HEK293 (cell line): Measurements from ENCODE around the gene WWOX.

ENCODE experiments used
- CTCF ChIA-PET: fragments of 350-600 bp; formaldehyde crosslinking; extraction: SDS; loops from one replicate; lab custom pipeline; 2021; ENCODE audit warnings: antibody characterized with exemption; lab: Yijun Ruan, JAX
- POLR2A ChIA-PET: fragments of 300-600 bp; formaldehyde crosslinking; extraction: SDS; loops from one replicate; lab custom pipeline; 2020; ENCODE audit warnings: antibody characterized with exemption, inconsistent platforms; lab: Yijun Ruan, JAX
- H3K27ac ChIP-seq: fragments of 200-500 bp; sonication (Bioruptor generic); 2 replicates; pipeline ENCODE4 v1.5.1; 2014; ENCODE audit warnings: low read depth, low read length, control low read depth, inconsistent platforms; ENCODE audit errors: extremely low read depth
- H3K36me3 ChIP-seq, 2 experiments: fragments of 200-500 bp in 1 of 2; sonication (Bioruptor generic) in 1 of 2; 1 replicate in 1 of 2; 2 replicates in 1 of 2; pipeline ENCODE4 v1.5.1; 2014 to 2017; ENCODE audit warnings: inconsistent platforms in 2 of 2, low read length in 2 of 2; ENCODE audit not compliant: control insufficient read depth in 2 of 2, insufficient read depth in 1 of 2
- H3K4me1 ChIP-seq: fragments of 200-500 bp; sonication (Bioruptor generic); 2 replicates; pipeline ENCODE4 v1.5.1; 2014; ENCODE audit warnings: mild to moderate bottlenecking, low read length, inconsistent platforms; ENCODE audit not compliant: control insufficient read depth, insufficient read depth
- H3K4me3 ChIP-seq: 2 replicates; pipeline ENCODE4 v1.5.1; 2011; ENCODE audit warnings: low read depth, mild to moderate bottlenecking, control low read depth, low read length, moderate library complexity
- H3K9me3 ChIP-seq: fragments of 200-500 bp; sonication (Bioruptor generic); 2 replicates; pipeline ENCODE4 v1.5.1; 2014; ENCODE audit warnings: low read depth, low read length, inconsistent platforms; ENCODE audit not compliant: control insufficient read depth, insufficient read depth
- ELK4 ChIP-seq: IDR thresholded peaks from 2 replicates; pipeline ENCODE4 v1.6.1; 2011; ENCODE audit warnings: mild to moderate bottlenecking, low read depth, low read length, borderline replicate concordance
- HOXA7 ChIP-seq: sonication (generic); formaldehyde crosslinking; IDR thresholded peaks from 2 replicates; pipeline ENCODE4 v1.8.1; 2022; ENCODE audit warnings: missing genetic modification reagents, borderline replicate concordance
- KLF8 ChIP-seq: fragments of 450-650 bp; formaldehyde crosslinking; IDR thresholded peaks from 2 replicates; pipeline ENCODE4 v1.5.1; 2016; ENCODE audit warnings: missing biosample characterization, missing genetic modification characterization
- REPIN1 ChIP-seq: fragments of 450-650 bp; formaldehyde crosslinking; IDR thresholded peaks from 2 replicates; pipeline ENCODE4 v1.5.1; 2017; ENCODE audit warnings: missing biosample characterization, missing genetic modification characterization, low read depth
- SCRT2 ChIP-seq: fragments of 450-650 bp; formaldehyde crosslinking; IDR thresholded peaks from 2 replicates; pipeline ENCODE4 v1.5.1; 2016; ENCODE audit warnings: missing biosample characterization, missing genetic modification characterization
- YY2 ChIP-seq: fragments of 450-650 bp; formaldehyde crosslinking; IDR thresholded peaks from 2 replicates; pipeline ENCODE4 v1.5.1; 2016; ENCODE audit warnings: missing biosample characterization, missing genetic modification characterization
- ZBTB7A ChIP-seq: fragments of 450-650 bp; formaldehyde crosslinking; IDR thresholded peaks from 2 replicates; pipeline ENCODE4 v1.5.1; 2016; ENCODE audit warnings: low read depth, missing biosample characterization, missing genetic modification characterization
- ZFP3 ChIP-seq: fragments of 450-650 bp; formaldehyde crosslinking; IDR thresholded peaks from 2 replicates; pipeline ENCODE4 v1.5.1; 2016; ENCODE audit warnings: low read depth, missing biosample characterization, missing genetic modification characterization
- ZIC2 ChIP-seq: fragments of 450-650 bp; formaldehyde crosslinking; IDR thresholded peaks from 2 replicates; pipeline ENCODE4 v1.5.1; 2016; ENCODE audit warnings: missing biosample characterization, missing genetic modification characterization
- ZNF175 ChIP-seq: fragments of 450-650 bp; formaldehyde crosslinking; IDR thresholded peaks from 2 replicates; pipeline ENCODE4 v1.5.1; 2016; ENCODE audit warnings: missing biosample characterization, missing genetic modification characterization
- ZNF239 ChIP-seq: fragments of 450-650 bp; formaldehyde crosslinking; IDR thresholded peaks from 2 replicates; pipeline ENCODE4 v1.5.1; 2016; ENCODE audit warnings: missing biosample characterization, missing genetic modification characterization
- ZNF341 ChIP-seq: fragments of 450-650 bp; formaldehyde crosslinking; IDR thresholded peaks from 2 replicates; pipeline ENCODE4; 2016; ENCODE audit warnings: low read depth, missing biosample characterization, missing genetic modification characterization
- ZNF366 ChIP-seq: fragments of 450-650 bp; formaldehyde crosslinking; conservative IDR thresholded peaks from 2 replicates; pipeline ENCODE4 v1.5.1; 2016; ENCODE audit warnings: missing biosample characterization, missing genetic modification characterization
- ZNF473 ChIP-seq: fragments of 450-650 bp; formaldehyde crosslinking; IDR thresholded peaks from 2 replicates; pipeline ENCODE4 v1.5.1; 2017; ENCODE audit warnings: missing biosample characterization, missing genetic modification characterization
- ZNF544 ChIP-seq: fragments of 450-650 bp; formaldehyde crosslinking; IDR thresholded peaks from 2 replicates; pipeline ENCODE4 v1.5.0; 2017; ENCODE audit warnings: missing biosample characterization, missing genetic modification characterization
- ZNF549 ChIP-seq: fragments of 450-650 bp; IDR thresholded peaks from 2 replicates; pipeline ENCODE4 v1.5.1; 2018; ENCODE audit warnings: missing biosample characterization, missing genetic modification characterization, mild to moderate bottlenecking, inconsistent platforms, moderate library complexity
- ZNF585B ChIP-seq: fragments of 450-650 bp; formaldehyde crosslinking; IDR thresholded peaks from 2 replicates; pipeline ENCODE4 v1.5.1; 2016; ENCODE audit warnings: missing biosample characterization, missing genetic modification characterization
- ZNF610 ChIP-seq: fragments of 450-650 bp; formaldehyde crosslinking; IDR thresholded peaks from 2 replicates; pipeline ENCODE4 v1.5.1; 2016; ENCODE audit warnings: missing biosample characterization, missing genetic modification characterization, borderline replicate concordance
- ZNF621 ChIP-seq: fragments of 450-650 bp; formaldehyde crosslinking; IDR thresholded peaks from 2 replicates; pipeline ENCODE4 v1.5.1; 2017; ENCODE audit warnings: missing biosample characterization, missing genetic modification characterization
- ZNF623 ChIP-seq: fragments of 450-650 bp; formaldehyde crosslinking; IDR thresholded peaks from 2 replicates; pipeline ENCODE4 v1.5.1; 2016; ENCODE audit warnings: missing biosample characterization, missing genetic modification characterization
- ZNF664 ChIP-seq: fragments of 450-650 bp; formaldehyde crosslinking; IDR thresholded peaks from 2 replicates; pipeline ENCODE4 v1.5.1; 2016; ENCODE audit warnings: missing biosample characterization, missing genetic modification characterization
- ZNF777 ChIP-seq: fragments of 450-650 bp; formaldehyde crosslinking; IDR thresholded peaks from 2 replicates; pipeline ENCODE4 v1.5.1; 2017; ENCODE audit warnings: missing biosample characterization, missing genetic modification characterization, borderline replicate concordance
- ZNF791 ChIP-seq: fragments of 450-650 bp; formaldehyde crosslinking; IDR thresholded peaks from 2 replicates; pipeline ENCODE4 v1.5.1; 2016; ENCODE audit warnings: missing biosample characterization, missing genetic modification characterization
- ZNF843 ChIP-seq: fragments of 450-650 bp; formaldehyde crosslinking; IDR thresholded peaks from 2 replicates; pipeline ENCODE4 v1.5.1; 2016; ENCODE audit warnings: missing biosample characterization, missing genetic modification characterization
- ZSCAN18 ChIP-seq: fragments of 450-650 bp; formaldehyde crosslinking; IDR thresholded peaks from 2 replicates; pipeline ENCODE4 v1.5.1; 2016; ENCODE audit warnings: missing biosample characterization, missing genetic modification characterization
- TF ChIP-seq, protein P1 (sequence below): fragments of 450-650 bp; formaldehyde crosslinking; IDR thresholded peaks from 2 replicates; pipeline ENCODE4 v1.5.1; 2016; ENCODE audit warnings: missing biosample characterization, missing genetic modification characterization, borderline replicate concordance

Gene WWOX

DNA sequence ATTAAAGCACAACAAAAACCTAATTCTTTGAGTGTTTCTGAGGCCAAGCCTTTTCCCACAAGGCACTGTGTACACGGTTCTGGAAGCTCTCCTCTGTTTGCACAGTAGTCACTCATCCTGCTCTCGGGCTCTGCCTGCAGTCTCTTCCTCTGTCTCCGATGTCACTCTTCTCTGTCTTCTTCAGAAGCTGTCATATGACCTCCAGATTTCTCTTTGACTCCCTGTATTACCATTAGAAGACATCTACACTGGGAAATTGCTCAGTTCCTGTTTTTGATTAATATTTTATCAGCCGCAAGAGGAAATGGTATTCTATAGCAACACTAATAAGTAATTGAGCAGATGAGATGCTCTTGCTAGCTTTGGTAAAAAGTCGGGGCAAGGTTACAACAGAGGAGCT lies 422.9 kb downstream of the WWOX start:
- TF ChIP-seq ZFP3 (tag by site-specific recombination) (no peak), KLF8 (tag by site-specific recombination) (no peak), ZNF610 (no peak), ZNF473 (tag by site-specific recombination) (no peak), ZNF623 (tag by site-specific recombination) (no peak), ZNF341 (no peak), ZNF366 (tag by site-specific recombination) (no peak), ZNF544 (tag by site-specific recombination) (no peak), YY2 (tag by site-specific recombination) (no peak), ZNF239 (no peak), ZNF664 (tag by site-specific recombination) (no peak), ZBTB7A (no peak)
- H3K36me3 ChIP-seq: no peaks in the 10 kb centered on the region
- H3K4me1 ChIP-seq: no peaks in the 10 kb centered on the region
- H3K9me3 ChIP-seq: no peaks in the 10 kb centered on the region
- H3K4me3 ChIP-seq: no peak overlapping the region
- CTCF ChIA-PET: no interaction called here
- POLR2A ChIA-PET: no interaction called here
- no peak overlapping the region for H3K27ac ChIP-seq

DNA sequence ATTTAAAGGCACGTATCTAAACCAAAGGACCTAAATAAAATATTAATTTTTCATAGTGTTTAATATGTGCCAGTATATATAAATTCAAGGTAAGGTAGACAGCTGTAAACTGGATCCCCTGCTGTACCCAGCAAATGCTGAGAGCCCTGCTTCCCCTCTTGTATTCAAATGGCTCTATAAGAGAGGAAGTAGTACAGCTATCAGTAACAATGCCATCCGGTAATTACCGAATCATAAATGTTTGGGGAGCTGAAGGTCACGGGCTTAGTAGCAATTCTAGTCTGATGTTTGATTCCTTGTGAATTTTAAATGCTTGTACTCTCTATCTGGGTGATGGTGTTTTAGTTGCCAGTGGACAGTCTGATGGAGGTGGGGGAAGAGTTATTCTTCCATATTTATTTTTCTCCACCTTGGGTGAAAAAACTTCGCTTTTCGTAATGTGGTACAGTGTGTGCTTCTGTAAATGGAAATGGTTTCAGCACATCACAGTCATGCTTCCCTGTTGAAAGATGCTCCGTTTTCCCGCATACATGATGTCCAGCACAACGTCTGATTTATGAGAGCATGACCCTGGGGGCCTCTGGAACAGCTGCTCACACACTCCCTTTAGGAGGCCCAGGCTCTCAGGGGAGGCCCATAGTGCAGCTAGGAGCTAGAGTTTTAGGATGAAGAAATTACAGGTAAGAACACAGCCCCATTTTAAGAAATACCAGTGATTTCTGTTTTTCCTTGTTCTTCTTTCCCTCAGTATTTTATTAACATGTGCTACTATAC lies 423.9 kb downstream of the WWOX start:
- H3K4me3 ChIP-seq: no peak overlapping the region
- TF ChIP-seq REPIN1 (tag by site-specific recombination) (no peak), ZNF843 (tag by site-specific recombination) (no peak), ELK4 (no peak), ZIC2 (tag by site-specific recombination) (no peak)
- TF ChIP-seq, all 188 proteins: peak for 0
- Histone ChIP-seq H3K27ac (no peak overlapping the region), H3K9me3 (no peaks in the 10 kb centered on the region), H3K4me1 (no peaks in the 10 kb centered on the region; the same call in 1 of the 2 replicates), H3K36me3 (no peaks in the 10 kb centered on the region)
- ChIA-PET POLR2A (no interaction called here), CTCF (no interaction called here)

DNA sequence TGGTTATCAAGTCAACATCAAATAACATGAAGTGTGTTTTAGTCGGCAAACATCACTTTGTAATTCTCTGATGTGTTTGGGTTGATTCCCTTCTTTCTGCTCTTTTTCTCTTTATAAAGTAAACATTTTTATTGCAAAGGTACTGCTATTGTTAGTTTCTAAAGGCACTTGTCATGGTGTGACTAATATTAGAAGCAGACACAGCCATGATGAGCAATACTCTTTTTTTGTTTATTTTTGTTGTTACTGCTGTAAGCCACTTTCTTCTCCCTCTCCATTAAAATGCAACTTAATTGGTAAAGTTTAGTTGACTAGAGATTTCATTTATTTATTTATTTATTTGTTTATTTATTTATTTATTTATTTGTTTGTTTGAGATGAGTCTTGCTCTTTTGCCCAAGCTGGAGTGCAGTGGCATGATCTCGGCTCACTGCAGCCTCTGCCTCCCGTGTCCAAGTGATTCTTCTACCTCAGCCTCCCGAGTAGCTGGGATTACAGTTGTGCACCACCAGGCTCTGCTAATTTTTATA lies 424.7 kb downstream of the WWOX start:
- ChIA-PET POLR2A (no interaction called here), CTCF (no interaction called here)
- H3K4me1 ChIP-seq: no peaks in the 10 kb centered on the region; the same call in 1 of the 2 replicates
- no peaks in the 10 kb centered on the region for H3K36me3 ChIP-seq
- no peaks in the 10 kb centered on the region for H3K9me3 ChIP-seq
- no peak overlapping the region for H3K4me3 ChIP-seq
- no peak overlapping the region for H3K27ac ChIP-seq
- TF ChIP-seq HOXA7 (CRISPR knock-in tag) (no peak), ZNF341 (no peak), ZNF791 (tag by site-specific recombination) (peak; percentile 82; the same call in 1 of the 2 replicates), ZNF549 (tag by site-specific recombination) (no peak), SCRT2 (tag by site-specific recombination) (no peak), ZNF777 (no peak), ZSCAN18 (tag by site-specific recombination) (no peak), ZNF585B (tag by site-specific recombination) (no peak), ZNF621 (tag by site-specific recombination) (no peak), ZNF175 (no peak)
- TF ChIP-seq, protein P1, sequence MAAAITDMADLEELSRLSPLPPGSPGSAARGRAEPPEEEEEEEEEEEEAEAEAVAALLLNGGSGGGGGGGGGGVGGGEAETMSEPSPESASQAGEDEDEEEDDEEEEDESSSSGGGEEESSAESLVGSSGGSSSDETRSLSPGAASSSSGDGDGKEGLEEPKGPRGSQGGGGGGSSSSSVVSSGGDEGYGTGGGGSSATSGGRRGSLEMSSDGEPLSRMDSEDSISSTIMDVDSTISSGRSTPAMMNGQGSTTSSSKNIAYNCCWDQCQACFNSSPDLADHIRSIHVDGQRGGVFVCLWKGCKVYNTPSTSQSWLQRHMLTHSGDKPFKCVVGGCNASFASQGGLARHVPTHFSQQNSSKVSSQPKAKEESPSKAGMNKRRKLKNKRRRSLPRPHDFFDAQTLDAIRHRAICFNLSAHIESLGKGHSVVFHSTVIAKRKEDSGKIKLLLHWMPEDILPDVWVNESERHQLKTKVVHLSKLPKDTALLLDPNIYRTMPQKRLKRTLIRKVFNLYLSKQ: no peak
